HAP-1 (cell line): Measurements from ENCODE around the gene MBNL1.
"Not testable (repeated sequence)": the region's sequence is repeated elsewhere in the genome, so short reads cannot be mapped to it uniquely, and the experiment has no call there.

Experiments
- DNase-seq, 2 experiments: peaks; one replicate each; pipeline ENCODE4 v3.0.0-alpha.2; 2016 to 2020; ENCODE audit warnings: low spot score in 2 of 2
- H3K27me3 ChIP-seq: fragments of 250-450 bp; sonication (Bioruptor Pico); 2 replicates; pipeline ENCODE4 v1.5.1; 2020; ENCODE audit warnings: low read depth, mild to moderate bottlenecking, moderate library complexity
- H3K36me3 ChIP-seq: fragments of 250-450 bp; sonication (Bioruptor Pico); replicated peaks from 2 replicates; pipeline ENCODE4 v1.5.1; 2020; ENCODE audit warnings: mild to moderate bottlenecking
- H3K4me1 ChIP-seq: fragments of 250-450 bp; sonication (Bioruptor Pico); 2 replicates; pipeline ENCODE4 v1.5.1; 2020; ENCODE audit warnings: mild to moderate bottlenecking
- H3K4me3 ChIP-seq: fragments of 250-450 bp; sonication (Bioruptor Pico); 2 replicates; pipeline ENCODE4 v1.5.1; 2020; ENCODE audit warnings: mild to moderate bottlenecking, moderate library complexity
- H3K9me3 ChIP-seq: fragments of 250-450 bp; sonication (Bioruptor Pico); 2 replicates; pipeline ENCODE4 v1.5.1; 2020; ENCODE audit warnings: mild to moderate bottlenecking, moderate library complexity
- in situ Hi-C: fragments of 300-500 bp; cut with MboI; formaldehyde crosslinking; loops from 3 replicates; pipeline ENCODE4 v1.14.3; 2020; ENCODE audit warnings: low sequenced_read_pairs, inconsistent platforms, mixed read lengths

MBNL1 gene

GRCh38 chr3:152331998-152332397, 63.3 kb downstream of the MBNL1 start:
- Histone ChIP-seq H3K4me3 (no peak overlapping the region), H3K36me3 (no peaks in the 10 kb centered on the region), H3K27me3 (no peaks in the 10 kb centered on the region), H3K4me1 (no peaks in the 10 kb centered on the region), H3K9me3 (no peaks in the 10 kb centered on the region)
- in situ Hi-C loops, result no loop called here
- no peak for DNase-seq

- DNase-seq, result no peak
- no peaks in the 10 kb centered on the region for H3K27me3 ChIP-seq
- in situ Hi-C loops, result no loop called here
Observed at GRCh38 chr3:152333928-152334327, 65.2 kb downstream of the MBNL1 start.

GRCh38 chr3:152334761-152335160, 66.0 kb downstream of the MBNL1 start:
- Histone ChIP-seq H3K9me3 (no peaks in the 10 kb centered on the region), H3K36me3 (no peaks in the 10 kb centered on the region), H3K27me3 (no peaks in the 10 kb centered on the region), H3K4me1 (peaks cover 4% of the 10 kb centered on the region; the same call in 1 of the 2 replicates), H3K4me3 (no peak overlapping the region)
- DNase-seq, result no peak
- in situ Hi-C loops, result no loop called here

More at GRCh38 chr3:152333928-152334327, 65.2 kb downstream of the MBNL1 start:
- H3K4me3 ChIP-seq, result no peak overlapping the region
- H3K36me3 ChIP-seq, result no peaks in the 10 kb centered on the region
- no peaks in the 10 kb centered on the region for H3K4me1 ChIP-seq
- H3K9me3 ChIP-seq, result no peaks in the 10 kb centered on the region

GRCh38 chr3:152335273-152335672, 66.5 kb downstream of the MBNL1 start:
- Histone ChIP-seq H3K27me3 (no peaks in the 10 kb centered on the region), H3K9me3 (no peaks in the 10 kb centered on the region), H3K4me1 (peaks cover 4% of the 10 kb centered on the region; the same call in 1 of the 2 replicates), H3K4me3 (no peak overlapping the region), H3K36me3 (no peaks in the 10 kb centered on the region)
- in situ Hi-C loops, result no loop called here
- DNase-seq, result no peak

GRCh38 chr3:152337337-152337736, 68.6 kb downstream of the MBNL1 start:
- H3K4me3 ChIP-seq, H3K36me3 ChIP-seq, in situ Hi-C loops, DNase-seq, H3K4me1 ChIP-seq, H3K9me3 ChIP-seq, H3K27me3 ChIP-seq: not testable (repeated sequence)

- no peaks in the 10 kb centered on the region for H3K36me3 ChIP-seq
- DNase-seq, result no peak
- H3K27me3 ChIP-seq, result no peaks in the 10 kb centered on the region
- H3K4me3 ChIP-seq, result no peak overlapping the region
- in situ Hi-C loops, result no loop called here
- no peaks in the 10 kb centered on the region for H3K9me3 ChIP-seq
- H3K4me1 ChIP-seq, result peaks cover 4% of the 10 kb centered on the region; the same call in 1 of the 2 replicates
Observed at GRCh38 chr3:152338159-152338720, 69.5 kb downstream of the MBNL1 start.

GRCh38 chr3:152339881-152340505, 71.3 kb downstream of the MBNL1 start:
- Histone ChIP-seq H3K27me3 (no peaks in the 10 kb centered on the region), H3K4me3 (no peak overlapping the region), H3K36me3 (no peaks in the 10 kb centered on the region), H3K4me1 (peaks cover 7% of the 10 kb centered on the region; the same call in 1 of the 2 replicates), H3K9me3 (no peaks in the 10 kb centered on the region)
- no peak for DNase-seq
- in situ Hi-C loops, result no loop called here

GRCh38 chr3:152345233-152345632, 76.5 kb downstream of the MBNL1 start:
- no peak for DNase-seq
- Histone ChIP-seq H3K4me1 (peaks cover 21% of the 10 kb centered on the region), H3K9me3 (no peaks in the 10 kb centered on the region), H3K27me3 (no peaks in the 10 kb centered on the region), H3K4me3 (no peak overlapping the region), H3K36me3 (no peaks in the 10 kb centered on the region)
- in situ Hi-C loops, result no loop called here

- Histone ChIP-seq H3K9me3 (no peaks in the 10 kb centered on the region), H3K27me3 (no peaks in the 10 kb centered on the region), H3K4me1 (peaks cover 27% of the 10 kb centered on the region), H3K36me3 (no peaks in the 10 kb centered on the region), H3K4me3 (no peak overlapping the region)
- in situ Hi-C loops, result no loop called here
- no peak for DNase-seq
Observed at GRCh38 chr3:152346058-152346457, 77.3 kb downstream of the MBNL1 start.

- in situ Hi-C loops, result no loop called here
- Histone ChIP-seq H3K4me3 (no peak overlapping the region), H3K27me3 (no peaks in the 10 kb centered on the region), H3K4me1 (peaks cover 34% of the 10 kb centered on the region), H3K36me3 (no peaks in the 10 kb centered on the region), H3K9me3 (no peaks in the 10 kb centered on the region)
- no peak for DNase-seq
Observed at GRCh38 chr3:152346740-152347139, 78.0 kb downstream of the MBNL1 start.

GRCh38 chr3:152348436-152349177, 79.9 kb downstream of the MBNL1 start:
- no peak for DNase-seq
- no peak overlapping the region for H3K4me3 ChIP-seq
- no peaks in the 10 kb centered on the region for H3K36me3 ChIP-seq
- H3K9me3 ChIP-seq, result no peaks in the 10 kb centered on the region
- no peaks in the 10 kb centered on the region for H3K27me3 ChIP-seq
- H3K4me1 ChIP-seq, result peaks cover 34% of the 10 kb centered on the region
- in situ Hi-C loops, result no loop called here

- Histone ChIP-seq H3K4me3 (no peak overlapping the region), H3K36me3 (no peaks in the 10 kb centered on the region), H3K27me3 (no peaks in the 10 kb centered on the region), H3K4me1 (peaks cover 34% of the 10 kb centered on the region), H3K9me3 (no peaks in the 10 kb centered on the region)
- in situ Hi-C loops, result no loop called here
- no peak for DNase-seq
Observed at GRCh38 chr3:152349392-152349791, 80.7 kb downstream of the MBNL1 start.

GRCh38 chr3:152350139-152350538, 81.4 kb downstream of the MBNL1 start:
- H3K4me3 ChIP-seq, result no peak overlapping the region
- no peak for DNase-seq
- no peaks in the 10 kb centered on the region for H3K36me3 ChIP-seq
- no peaks in the 10 kb centered on the region for H3K27me3 ChIP-seq
- in situ Hi-C loops, result no loop called here
- H3K9me3 ChIP-seq, result no peaks in the 10 kb centered on the region
- H3K4me1 ChIP-seq, result peaks cover 31% of the 10 kb centered on the region

GRCh38 chr3:152350776-152351175, 82.0 kb downstream of the MBNL1 start:
- no peak for DNase-seq
- no peaks in the 10 kb centered on the region for H3K36me3 ChIP-seq

More at GRCh38 chr3:152350776-152351175, 82.0 kb downstream of the MBNL1 start:
- H3K4me1 ChIP-seq, result peaks cover 29% of the 10 kb centered on the region
- no peaks in the 10 kb centered on the region for H3K27me3 ChIP-seq
- no peak overlapping the region for H3K4me3 ChIP-seq
- H3K9me3 ChIP-seq, result no peaks in the 10 kb centered on the region
- in situ Hi-C loops, result no loop called here
